DMS114 treated with DMSO at 0.1 percent for 48 hours (cell line): Measurements from ENCODE around the gene TMEM60.
"Not testable (repeated sequence)": the region's sequence is repeated elsewhere in the genome, so short reads cannot be mapped to it uniquely, and the experiment has no call there.

Experiments used
- DNase-seq: peaks from one replicate; lab custom pipeline; 2025; ENCODE audit not compliant: unreplicated experiment; lab: John Stamatoyannopoulos, UW

TMEM60 gene

DNA sequence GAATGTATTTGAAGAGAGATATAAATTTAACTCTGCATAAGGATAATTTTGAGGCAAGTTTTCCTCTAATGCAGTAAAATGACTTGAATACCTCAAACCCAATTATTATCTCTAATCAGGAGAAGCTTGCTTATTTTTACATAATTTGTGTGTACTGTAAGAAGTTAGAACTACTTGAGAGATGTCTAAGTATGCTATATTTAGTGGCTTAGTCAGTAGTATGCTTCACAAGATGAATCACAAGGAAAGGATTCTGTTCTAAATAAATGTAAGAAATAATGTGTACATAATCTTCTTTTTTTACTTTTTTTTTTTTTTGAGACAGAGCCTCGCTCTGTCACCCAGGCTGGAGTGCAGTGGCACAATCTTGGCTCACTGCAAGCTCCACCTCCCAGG is 14.1 kb upstream of the TMEM60 start:
- no peak for DNase-seq

DNA sequence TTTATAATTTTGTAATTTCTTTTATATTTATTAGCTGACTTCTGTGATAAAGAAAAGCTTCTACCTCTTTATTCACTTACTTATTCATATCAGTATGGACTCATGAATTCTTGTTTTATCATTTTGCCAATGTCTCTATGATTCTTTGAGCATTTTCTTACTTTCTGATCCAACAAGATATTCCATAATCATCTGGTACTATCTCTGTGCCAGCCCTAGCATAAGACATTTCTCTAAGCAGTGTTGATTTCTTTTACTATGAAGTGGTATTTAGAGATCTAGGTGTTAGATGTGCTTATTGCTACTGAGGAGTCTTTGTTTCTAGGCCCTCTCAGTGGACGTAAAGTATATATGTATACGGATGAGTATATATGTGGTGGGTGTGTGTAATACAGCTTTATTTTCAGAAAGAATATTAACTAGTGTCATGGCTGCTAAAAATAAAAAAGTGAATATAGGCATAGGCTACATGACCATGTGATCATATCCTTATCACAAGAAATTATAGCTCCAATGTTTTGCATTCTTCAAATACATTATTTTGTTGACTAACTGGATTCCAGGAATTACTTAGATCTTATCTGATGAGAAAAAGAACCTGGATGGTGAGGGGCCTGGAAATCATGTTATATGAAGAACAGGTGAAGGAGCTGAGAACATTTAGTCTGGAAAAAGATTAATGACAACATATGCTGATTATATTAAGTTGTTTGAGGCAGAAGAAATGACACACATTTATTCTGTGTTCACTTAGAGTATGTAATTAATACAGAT is 13.5 kb upstream of the TMEM60 start:
- DNase-seq = no peak

DNA sequence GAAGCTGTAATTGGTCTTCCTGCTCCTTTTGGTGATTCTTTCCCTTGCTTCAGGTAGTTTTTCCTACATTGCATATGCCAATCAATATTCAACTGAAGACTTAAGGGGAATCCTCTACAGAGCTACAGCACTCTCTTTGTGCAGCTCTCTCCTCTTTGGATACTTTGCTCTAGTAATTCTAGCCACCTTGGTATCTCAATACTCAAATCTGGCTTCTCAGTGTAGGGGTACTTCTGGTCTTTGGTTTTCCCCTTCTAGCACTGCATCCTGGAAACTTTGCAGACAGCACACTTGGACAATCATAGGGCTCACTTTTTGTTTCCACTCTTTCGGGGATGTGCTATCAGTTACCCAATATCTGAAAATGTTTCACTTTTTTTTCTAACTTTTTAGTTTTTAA is 10.3 kb upstream of the TMEM60 start:
- no peak for DNase-seq

DNA sequence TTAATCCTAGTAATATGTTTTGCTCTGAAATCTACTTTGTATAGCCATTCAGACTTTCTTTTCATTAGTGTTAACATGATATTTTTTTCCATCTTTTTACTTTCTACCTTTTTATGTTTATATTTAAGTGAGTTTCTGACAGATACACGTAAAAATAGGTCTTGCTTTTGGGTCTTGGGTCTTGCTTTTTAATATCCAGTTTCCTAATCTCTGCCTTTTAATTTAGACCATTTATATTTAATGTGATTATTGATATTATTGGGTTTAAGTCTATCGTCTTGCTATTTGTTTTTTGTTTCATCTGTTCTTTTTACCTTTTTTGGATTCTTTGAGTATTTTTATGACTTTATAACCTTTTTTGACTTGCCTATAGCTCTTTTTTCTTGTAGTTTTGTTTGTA is 8.2 kb upstream of the TMEM60 start:
- DNase-seq = no peak

DNA sequence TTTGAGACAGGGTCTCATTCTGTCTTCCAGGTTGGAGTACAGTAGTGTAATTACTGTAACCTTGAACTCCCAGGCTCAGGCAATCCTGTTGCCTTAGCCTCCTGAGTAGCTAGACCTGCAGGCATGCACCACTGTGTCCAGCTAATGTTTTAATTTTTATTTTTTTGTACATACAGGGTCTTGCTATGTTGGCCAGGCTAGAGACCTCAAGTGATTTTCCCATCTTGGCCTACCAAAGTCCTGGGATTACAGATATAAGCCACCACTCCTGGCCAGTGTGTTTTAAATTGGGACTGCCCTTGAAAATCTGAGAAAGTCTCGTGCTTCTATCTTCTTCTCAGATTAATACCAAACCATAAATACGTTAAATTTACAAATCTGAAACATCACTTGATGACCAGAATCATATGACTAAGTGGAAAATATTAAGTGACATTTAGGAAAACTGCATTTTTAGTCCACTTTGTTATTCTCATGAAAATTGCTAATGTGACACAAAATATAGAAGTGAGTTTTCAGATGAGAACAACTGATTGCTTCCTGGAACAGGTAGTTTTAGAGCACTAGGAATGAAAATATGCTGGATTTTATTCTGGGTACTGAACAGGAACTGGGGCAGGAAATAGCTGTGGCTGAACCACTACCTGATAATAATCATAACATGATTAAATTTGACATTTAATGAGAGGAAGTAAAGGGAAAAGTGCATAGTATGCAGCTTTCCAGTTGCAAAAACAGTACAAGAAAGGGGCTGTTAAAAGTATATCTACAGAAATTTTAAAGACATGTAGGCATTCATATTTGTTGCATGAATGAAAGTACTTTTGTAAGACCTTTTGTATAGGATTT is 4.5 kb upstream of the TMEM60 start:
- DNase-seq = no peak

DNA sequence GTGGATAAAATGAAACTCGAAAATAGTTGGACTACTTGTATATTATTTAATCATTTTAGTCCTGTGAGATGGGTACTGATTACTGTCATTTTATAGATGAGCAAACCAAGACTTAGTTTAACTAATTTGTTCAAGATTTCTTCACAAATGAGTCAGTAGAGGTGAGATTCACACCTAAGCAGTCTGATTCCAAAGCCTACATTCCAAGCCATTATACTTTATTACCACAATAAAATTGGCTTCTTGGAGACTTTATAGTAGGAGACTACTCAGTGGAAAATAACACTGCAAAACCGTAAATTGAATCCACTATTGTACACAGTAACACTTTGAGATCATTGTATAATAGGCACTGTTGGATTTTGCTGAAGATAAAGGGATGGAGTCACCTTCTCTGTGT is 2.5 kb upstream of the TMEM60 start:
- no peak for DNase-seq

DNA sequence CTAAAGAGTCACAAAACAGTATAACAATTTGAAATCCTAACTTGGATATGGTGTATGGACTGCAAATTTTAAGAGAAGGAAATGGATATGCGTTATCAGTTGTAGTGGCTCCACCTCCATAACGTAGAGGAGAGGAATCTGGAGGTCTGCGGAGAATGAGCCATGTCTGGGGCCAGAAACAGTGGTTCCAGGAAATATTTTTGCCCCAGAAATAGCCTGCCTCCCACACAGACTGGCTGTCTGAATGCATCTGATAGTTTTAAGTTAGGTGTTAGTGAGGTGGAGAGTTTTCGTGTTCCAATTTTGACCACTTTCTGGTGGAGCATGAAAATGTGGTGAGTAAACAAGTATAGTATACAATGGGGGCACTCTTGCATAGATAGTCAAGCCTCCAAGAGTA is 1.9 kb upstream of the TMEM60 start:
- no peak for DNase-seq

DNA sequence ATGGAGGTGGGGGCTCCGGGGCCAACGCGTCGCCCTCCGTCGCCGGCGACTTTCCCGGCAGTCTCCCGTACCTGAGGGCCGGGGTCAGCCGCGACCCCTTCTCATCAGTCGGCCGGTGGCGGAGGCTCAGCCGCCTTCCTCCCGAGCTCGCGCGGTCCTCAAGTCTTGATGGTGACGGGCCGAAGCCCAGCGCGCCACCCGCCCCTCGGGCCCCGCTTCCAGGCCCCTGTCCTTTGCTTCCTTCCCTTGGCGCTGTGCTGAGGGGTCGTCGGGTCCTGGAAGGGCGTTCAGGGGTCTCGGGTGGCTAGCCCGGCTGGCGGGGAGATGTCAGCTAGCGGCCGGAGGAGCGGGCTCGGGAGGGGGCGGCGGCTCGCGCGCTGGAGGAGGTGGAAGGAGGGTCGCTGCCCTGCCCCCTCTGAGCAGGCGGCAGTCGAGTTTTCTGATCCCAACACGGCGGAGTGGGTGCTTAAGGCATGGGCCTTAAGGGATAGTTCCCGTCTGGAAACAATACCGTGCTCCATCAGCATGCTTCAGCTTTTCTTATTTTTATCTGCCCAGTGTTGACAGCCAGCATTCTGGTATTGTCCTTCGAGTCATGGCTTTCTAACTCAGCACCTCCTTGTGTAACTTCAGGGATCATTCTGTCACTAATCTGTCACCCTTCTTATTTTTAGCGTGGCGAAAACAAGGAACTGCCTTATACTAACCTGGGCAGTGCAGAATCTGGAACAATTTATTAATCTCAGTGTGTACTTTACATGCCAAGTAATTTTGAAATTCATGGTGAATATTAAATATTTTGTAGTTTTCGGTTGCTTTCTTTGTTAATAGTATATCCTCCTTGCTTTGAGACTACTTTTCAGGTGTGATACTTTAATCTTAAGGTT is 1.1 kb upstream of the TMEM60 start:
- DNase-seq = no peak

DNA sequence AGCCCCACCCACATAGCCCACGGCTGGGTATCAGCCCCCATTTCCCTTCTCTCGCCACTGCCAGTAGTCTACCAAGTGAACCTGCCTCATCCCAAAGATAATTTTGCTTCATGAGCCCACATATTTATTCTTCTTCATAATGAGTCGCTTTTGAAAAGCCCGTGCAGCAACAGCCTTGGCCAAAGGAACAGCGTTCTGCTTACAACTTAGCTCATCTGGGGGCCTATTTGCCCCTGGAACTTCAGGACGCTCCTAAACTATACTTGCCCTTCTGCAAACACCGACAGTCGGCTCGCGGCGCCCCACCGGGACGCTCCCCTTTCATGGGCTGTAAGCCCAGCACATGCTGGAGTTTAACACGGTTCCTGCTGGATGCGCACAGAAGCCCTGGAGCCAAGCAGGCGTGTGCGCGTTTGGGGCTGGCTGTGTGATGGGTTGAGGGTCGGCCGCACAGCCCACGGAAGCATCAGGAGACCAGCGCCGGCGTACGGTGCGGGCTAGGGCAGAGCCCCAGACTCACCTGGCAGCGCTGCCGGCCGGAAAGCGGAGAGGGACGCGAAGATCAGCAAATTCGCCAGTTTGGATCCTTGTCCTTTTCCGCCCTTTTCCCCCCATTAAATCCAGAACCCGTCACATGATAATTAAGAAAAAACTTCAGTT is 370 bp downstream of the TMEM60 start:
- no peak for DNase-seq

DNA sequence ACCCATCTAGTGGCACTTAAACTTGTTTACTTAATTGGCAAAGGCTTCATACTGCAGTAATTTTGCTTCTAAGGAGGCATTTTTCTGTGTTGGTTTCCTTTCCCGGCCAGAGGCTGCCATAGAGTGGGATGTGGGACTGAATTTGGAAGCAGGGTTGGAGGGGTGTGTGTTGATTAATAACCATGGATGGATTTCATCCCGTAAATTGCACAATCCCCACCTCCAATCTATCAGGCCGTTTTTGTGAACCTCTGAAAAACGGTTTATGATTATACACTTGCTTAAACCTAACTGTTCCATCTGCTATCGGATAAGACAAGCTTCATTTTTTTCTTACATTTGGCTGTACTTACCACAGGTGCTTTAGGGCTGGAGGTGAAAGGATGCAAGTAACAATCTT is 1.3 kb downstream of the TMEM60 start:
- DNase-seq = no peak

DNA sequence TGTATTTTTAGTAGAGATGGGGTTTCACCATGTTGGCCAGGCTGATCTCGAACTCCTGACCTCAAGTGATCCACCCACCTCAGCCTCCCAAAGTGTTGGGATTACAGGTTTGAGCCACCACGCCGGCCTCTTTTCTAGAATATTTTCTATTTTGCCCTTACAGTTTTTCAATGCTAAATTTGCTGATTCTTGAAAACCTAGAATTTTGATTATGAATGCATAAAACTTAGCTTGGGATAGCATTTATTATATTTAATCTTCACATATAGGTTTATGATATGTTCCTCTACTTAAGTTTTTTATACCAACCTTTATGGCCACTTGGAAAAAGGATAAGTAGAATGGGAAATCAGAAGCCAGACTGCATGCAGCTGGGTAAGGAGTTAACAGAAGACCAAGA is 2.1 kb downstream of the TMEM60 start:
- no peak for DNase-seq

DNA sequence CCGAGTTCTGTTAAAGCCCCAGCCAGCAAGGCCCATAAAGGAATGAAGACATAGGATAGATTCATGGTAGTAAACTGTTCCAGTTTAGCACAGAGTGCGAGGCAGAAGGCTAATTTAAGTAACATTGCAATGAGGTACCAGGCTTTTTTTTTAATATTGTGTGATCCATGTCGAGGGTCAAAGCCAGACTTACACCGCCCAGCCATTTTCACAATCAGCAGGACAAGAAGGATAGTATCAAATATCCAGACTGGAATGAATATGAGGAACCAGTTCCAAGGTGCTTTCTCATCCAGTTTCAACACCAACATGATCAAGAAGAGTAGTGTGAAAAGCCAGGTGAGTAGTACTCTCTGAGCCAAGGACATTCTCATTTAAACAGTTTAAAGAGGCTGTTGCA is 4.2 kb downstream of the TMEM60 start:
- no peak for DNase-seq

DNA sequence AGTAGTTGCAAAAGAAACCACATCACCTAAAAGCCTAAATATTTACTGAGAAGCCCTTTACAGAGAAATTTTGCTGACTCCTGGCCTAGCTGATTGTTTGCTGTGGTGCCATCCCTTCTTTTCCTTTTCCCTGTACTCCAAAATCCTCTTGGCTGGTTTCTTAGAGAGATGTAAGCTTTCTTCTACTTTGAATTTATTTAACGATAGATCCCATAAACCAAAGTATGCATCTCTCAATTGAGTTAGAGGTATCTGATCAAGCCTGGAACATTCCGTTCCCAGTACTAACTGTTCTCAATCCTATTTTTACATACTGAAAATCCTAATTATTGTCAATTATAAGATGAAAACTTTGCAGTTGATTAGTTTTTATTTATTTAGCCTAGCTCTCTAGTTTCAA is 6.3 kb downstream of the TMEM60 start:
- DNase-seq = no peak

DNA sequence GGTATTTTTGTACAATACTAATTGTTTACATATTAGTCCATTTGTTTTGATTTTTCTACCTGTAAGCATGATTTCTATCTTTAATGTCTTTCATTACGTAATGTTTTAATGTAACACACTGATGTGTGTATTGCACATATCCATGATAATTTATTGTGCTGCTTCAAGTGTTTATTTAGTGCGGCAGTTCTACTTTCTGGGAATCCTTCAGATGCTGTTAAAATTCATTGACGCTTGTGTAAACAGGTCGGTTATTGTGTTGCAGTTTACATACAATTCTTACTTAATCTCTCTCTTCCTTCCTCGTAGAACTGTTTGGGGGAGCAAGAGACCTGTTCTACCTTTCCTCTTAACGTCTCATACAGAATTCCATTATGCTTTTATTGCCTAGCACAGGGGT is 6.9 kb downstream of the TMEM60 start:
- DNase-seq = no peak

DNA sequence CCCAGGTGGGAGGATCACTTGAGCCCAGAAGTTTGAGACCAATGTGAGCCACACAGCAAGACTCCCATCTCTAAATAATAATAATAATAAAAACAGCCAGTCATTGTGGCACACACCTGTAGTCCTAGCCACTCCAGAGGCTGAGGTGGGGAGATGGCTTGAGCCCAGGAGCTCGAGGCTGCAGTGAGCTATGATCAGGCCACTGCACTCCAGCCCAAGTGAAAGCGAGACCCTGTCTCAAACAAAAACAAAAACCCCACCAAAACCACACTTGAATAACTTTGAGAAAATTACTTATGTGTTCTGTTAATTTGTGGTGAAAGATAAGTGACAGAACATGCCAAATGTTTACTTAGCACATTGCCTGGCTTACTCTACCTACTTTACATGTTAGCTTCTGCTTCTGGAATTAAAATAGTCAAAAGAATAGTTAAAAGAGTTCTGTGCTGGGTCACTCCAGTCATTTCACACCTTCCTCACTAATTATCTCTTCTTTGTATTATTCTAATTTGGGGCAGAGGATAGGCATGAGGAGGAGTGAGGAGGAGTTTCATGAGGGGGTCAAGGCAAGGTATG is 9.8 kb downstream of the TMEM60 start:
- DNase-seq = no peak

DNA sequence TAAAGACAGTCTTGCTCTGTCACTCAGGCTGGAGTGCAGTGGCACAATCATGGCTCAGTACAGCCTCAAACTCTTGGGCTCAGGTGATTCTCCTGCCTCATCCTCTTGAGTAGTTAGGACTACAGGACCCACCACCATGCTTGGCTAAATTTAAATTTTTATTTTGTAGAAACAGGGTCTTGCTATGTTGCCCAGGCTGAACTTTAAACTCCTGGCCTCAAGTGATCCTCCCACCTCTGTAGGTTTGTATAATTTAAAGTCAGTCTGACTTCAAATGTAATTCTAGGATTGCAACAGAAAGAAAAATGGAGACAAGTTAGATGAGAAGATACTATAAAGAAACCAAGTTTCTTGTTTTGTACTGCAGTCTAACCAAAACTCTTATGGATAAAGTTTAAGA is 11.5 kb downstream of the TMEM60 start:
- no peak for DNase-seq

DNA sequence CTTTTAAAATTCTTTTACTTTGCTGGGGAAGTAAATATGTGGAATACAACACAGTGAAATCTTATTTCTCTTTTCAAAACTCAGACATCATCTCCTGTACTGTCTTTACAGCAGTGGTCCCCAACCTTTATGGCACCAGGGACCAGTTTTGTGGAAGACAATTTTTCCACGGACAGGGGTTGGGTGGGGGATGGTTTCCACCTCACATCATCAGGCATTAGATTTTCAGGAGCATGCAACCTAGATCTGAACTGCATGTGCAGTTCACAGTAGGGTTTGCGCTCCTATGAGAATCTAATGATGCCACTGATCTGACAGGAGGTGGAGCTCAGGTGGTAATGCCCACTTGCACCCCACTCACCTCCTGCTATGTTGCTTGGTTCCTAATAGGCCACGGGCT is 12.2 kb downstream of the TMEM60 start:
- no peak for DNase-seq

DNA sequence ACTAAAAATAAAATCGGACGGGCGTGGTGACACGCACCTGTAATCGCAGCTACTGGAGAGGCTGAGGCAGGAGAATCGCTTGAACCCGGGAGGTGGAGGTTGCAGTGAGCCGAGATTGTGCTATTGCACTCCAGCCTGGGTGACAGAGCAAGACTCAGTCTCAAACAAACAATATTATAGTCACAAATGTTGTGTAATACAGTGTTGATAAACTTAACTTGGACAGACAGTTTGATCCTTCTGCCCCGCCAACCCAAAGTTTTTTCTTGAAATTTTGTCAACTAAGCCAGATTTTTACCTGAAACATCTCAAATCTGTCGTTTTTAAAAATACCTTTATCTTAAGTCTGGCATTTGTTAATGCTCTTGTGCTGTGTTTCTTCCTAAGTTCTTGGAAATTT is 13.8 kb downstream of the TMEM60 start:
- DNase-seq = not testable (repeated sequence)

DNA sequence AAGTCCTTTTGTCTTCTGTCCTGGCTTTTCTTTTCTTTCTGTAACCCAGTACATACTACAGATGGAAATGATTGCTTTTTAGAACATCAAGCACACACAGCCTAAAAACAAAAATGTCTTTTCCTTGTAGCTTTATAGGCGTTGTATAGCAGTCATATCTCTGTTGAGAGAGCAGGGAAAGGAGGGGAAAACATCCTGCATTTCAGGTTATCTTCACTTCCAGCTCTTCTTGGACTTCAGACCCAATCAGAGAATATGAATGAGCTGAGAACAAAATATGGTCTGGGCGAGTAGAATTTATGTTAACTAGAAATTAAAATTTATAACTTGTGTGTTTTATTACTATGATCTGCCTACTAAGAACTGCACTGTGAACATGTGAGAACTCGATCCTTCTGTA is 14.7 kb downstream of the TMEM60 start:
- DNase-seq = no peak

DNA sequence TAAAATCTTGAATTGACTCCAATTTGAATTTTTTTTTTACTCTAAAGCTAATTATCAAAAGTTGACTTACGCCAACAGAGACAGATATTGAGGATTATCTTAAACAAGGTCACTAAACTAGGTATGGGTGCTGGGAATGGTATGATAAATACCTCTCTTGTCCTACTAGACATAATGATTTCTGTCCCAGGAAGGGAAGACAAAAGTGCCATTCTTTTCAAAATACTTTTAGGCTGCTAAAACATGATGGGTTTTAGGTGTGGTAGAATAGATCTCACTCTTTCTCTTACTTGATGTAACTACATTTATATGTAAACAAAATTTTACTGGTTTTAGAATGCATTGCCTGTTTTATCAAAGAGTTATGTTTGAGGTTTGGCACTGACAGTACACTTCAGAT is 15.1 kb downstream of the TMEM60 start:
- DNase-seq = no peak

DNA sequence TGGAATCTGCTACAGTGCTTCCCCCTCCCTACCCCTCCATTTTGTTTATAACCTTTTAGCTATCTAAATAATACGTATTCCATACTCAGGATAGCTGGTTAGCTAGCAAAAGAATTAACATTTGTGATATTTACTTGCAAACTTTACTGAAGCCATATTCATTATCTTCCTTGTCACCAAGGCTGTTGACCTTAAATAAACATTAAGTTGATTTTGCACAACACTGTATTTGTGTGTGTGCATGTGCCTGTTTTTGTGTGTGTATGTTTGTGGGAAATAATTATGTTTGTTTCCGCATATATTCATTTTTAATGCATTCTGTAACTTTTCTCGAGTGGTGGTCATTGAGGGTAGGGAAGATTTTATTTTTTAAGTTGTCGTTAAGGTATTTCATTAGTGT is 15.9 kb downstream of the TMEM60 start:
- DNase-seq = no peak
